Colonic mucosa (tissue), 4 donors: ENCODE measurements around the gene SARNP. TPM values are rescaled to one million over a fixed set of nuclear protein-coding genes. Genes with fewer than 3 reads are reported as not detected.

Source experiments
- DNase-seq: peaks from one replicate; pipeline ENCODE4 v3.0.0-alpha.2; 2020
- H3K27ac ChIP-seq: fragments of 200-600 bp; one replicate; pipeline ENCODE4 v1.8.0; 2021
- H3K27me3 ChIP-seq: fragments of 200-600 bp; one replicate; pipeline ENCODE4 v1.8.0; 2021
- H3K36me3 ChIP-seq: fragments of 200-600 bp; one replicate; pipeline ENCODE4 v1.8.0; 2021
- H3K4me1 ChIP-seq: fragments of 200-600 bp; one replicate; pipeline ENCODE4 v1.8.0; 2021; ENCODE audit warnings: mild to moderate bottlenecking
- H3K4me3 ChIP-seq: fragments of 200-600 bp; one replicate; pipeline ENCODE4 v1.8.0; 2021
- H3K9ac ChIP-seq, 2 donors: one replicate each; pipeline ENCODE4 v1.7.0; 2013; ENCODE audit warnings: control low read depth in 2 of 2, low read depth in 2 of 2, low read length in 2 of 2
- H3K9me3 ChIP-seq: fragments of 200-600 bp; one replicate; pipeline ENCODE4 v1.8.0; 2021
- CTCF ChIP-seq: fragments of 200-600 bp; IDR thresholded peaks from one replicate; pipeline ENCODE4 v1.8.0; 2022; ENCODE audit warnings: antibody characterized with exemption, mild to moderate bottlenecking
- intact Hi-C: fragments of 100-400 bp; cut with DNase I; formaldehyde crosslinking; loops from one replicate; pipeline ENCODE4 v1.14.1; 2022
- total RNA-seq, 2 donors: library from RNA; stranded (reverse); fragmentation: NEBNext Ultra II Directional in 1 of 2; extraction: Animal tissue kit (Norgen Biotek cat#: 25700) in 1 of 2; gene quantifications; one replicate each; pipeline ENCODE4 v1.2.1, GENCODE V29; 2021
- donor health status: healthy.
- donor health status: DM: no; HTN: no; CAD: no.
- donor health status: DM: no; HTN: no; CAD: no.

Gene SARNP
- total RNA-seq, 2 donors from 2014 or later: 52.3 to 53.0 TPM

DNA sequence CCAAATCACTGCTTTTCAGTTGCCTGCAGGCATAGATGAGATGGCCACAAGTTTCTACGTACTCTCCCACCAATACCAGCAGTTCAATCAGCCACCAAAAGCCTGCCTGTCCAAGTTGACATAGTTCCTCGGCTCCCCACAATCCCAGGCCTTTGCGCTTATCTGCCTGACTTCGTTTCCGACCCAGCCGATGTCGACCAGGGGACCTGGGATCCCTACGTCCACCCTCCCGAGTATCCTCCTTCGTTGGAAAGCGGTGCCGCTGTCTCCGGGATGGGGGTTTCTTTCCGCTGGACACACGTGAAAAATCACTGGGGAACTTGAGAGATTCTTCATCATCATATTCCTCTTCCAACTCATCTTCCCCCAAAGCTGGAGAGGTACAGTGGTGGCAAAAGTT lies 10.3 kb upstream of the SARNP start:
- peaks cover 8% of the 10 kb centered on the region for H3K4me1 ChIP-seq
- no peak overlapping the region for H3K27ac ChIP-seq
- intact Hi-C loops: no loop called here
- H3K4me3 ChIP-seq: no peak overlapping the region
- no peaks in the 10 kb centered on the region for H3K9me3 ChIP-seq
- no peak overlapping the region for H3K9ac ChIP-seq
- no peaks in the 10 kb centered on the region for H3K27me3 ChIP-seq
- TF ChIP-seq CTCF: no peak
- no peak for DNase-seq
- H3K36me3 ChIP-seq: no peaks in the 10 kb centered on the region

- TF ChIP-seq CTCF: no peak
- DNase-seq: no peak
- Histone ChIP-seq H3K27ac (no peak overlapping the region), H3K27me3 (no peaks in the 10 kb centered on the region), H3K9ac (no peak overlapping the region), H3K4me1 (no peaks in the 10 kb centered on the region), H3K4me3 (no peak overlapping the region), H3K9me3 (no peaks in the 10 kb centered on the region), H3K36me3 (no peaks in the 10 kb centered on the region)
- intact Hi-C loops: no loop called here
Measured at GRCh38 chr12:55824726-55825125, 7.2 kb upstream of the SARNP start.

- no peak for DNase-seq
- intact Hi-C loops: no loop called here
- no peak overlapping the region for H3K27ac ChIP-seq
- peaks cover 7% of the 10 kb centered on the region for H3K4me1 ChIP-seq
- H3K9ac ChIP-seq: no peak overlapping the region
- H3K9me3 ChIP-seq: no peaks in the 10 kb centered on the region
- no peak for TF ChIP-seq CTCF
- H3K36me3 ChIP-seq: no peaks in the 10 kb centered on the region
- H3K27me3 ChIP-seq: no peaks in the 10 kb centered on the region
- H3K4me3 ChIP-seq: no peak overlapping the region
Measured at GRCh38 chr12:55823419-55823818, 5.9 kb upstream of the SARNP start.

DNA sequence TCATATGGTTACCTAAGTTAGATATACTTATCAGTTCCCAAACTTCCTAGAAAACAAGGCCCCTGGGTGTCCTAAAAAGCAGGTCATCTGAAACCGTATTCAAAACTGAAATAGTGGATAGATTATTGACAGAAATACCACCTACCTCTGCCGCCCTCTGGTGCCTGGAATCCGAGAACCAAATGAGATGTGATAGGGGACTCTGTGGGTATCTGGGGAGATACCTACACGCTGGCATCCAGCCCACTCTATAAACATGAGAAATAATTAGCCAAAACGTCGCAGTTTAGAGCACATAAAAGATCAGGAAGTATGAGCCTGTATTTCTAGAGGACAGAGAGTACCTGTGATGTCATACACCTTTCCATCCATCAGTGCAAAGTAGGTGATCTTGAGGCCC lies 4.7 kb upstream of the SARNP start:
- Histone ChIP-seq H3K36me3 (no peaks in the 10 kb centered on the region), H3K9ac (no peak overlapping the region), H3K4me3 (no peak overlapping the region), H3K27me3 (no peaks in the 10 kb centered on the region), H3K4me1 (peaks cover 7% of the 10 kb centered on the region), H3K27ac (no peak overlapping the region), H3K9me3 (no peaks in the 10 kb centered on the region)
- DNase-seq: peak; percentile 37
- intact Hi-C loops: no loop called here
- no peak for TF ChIP-seq CTCF

GRCh38 chr12:55820679-55821078 lies 3.2 kb upstream of the SARNP start:
- no peak overlapping the region for H3K27ac ChIP-seq
- no peak for TF ChIP-seq CTCF
- H3K9me3 ChIP-seq: no peaks in the 10 kb centered on the region
- intact Hi-C loops: no loop called here
- peaks cover 11% of the 10 kb centered on the region for H3K4me1 ChIP-seq
- H3K4me3 ChIP-seq: no peak overlapping the region
- H3K36me3 ChIP-seq: no peaks in the 10 kb centered on the region
- H3K9ac ChIP-seq: peak overlapping the region in 1 of 2 donors; percentile 43
- DNase-seq: no peak
- no peaks in the 10 kb centered on the region for H3K27me3 ChIP-seq

- no peaks in the 10 kb centered on the region for H3K9me3 ChIP-seq
- H3K4me3 ChIP-seq: peak overlapping the region; percentile 61
- no peak for DNase-seq
- no peak overlapping the region for H3K27ac ChIP-seq
- intact Hi-C loops: no loop called here
- no peaks in the 10 kb centered on the region for H3K27me3 ChIP-seq
- TF ChIP-seq CTCF: no peak
- peak overlapping the region in 1 of 2 donors; percentile 100 for H3K9ac ChIP-seq
- H3K36me3 ChIP-seq: no peaks in the 10 kb centered on the region
- peaks cover 15% of the 10 kb centered on the region for H3K4me1 ChIP-seq
Measured at GRCh38 chr12:55818886-55819285, 1.4 kb upstream of the SARNP start.
